MM.1S (cell line): ENCODE data around the gene SLIT1.

Source experiments
- EZH2 ChIP-seq: fragments of 300-600 bp; sonication (generic); optimal IDR thresholded peaks from 2 replicates; pipeline ENCODE3; 2017; ENCODE audit warnings: low read depth, mild to moderate bottlenecking, antibody characterized with exemption, low read length, mixed read lengths
- EZH2phosphoT487 ChIP-seq: fragments of 300-600 bp; sonication (generic); IDR thresholded peaks from 2 replicates; pipeline ENCODE4 v1.6.1; 2018; ENCODE audit warnings: antibody characterized with exemption, low read length
- TF ChIP-seq, protein P1 (sequence below): fragments of 300-600 bp; sonication (generic); IDR thresholded peaks from 2 replicates; pipeline ENCODE4 v1.5.1; 2016; ENCODE audit warnings: antibody characterized with exemption, low read length, mixed read lengths

DNA sequence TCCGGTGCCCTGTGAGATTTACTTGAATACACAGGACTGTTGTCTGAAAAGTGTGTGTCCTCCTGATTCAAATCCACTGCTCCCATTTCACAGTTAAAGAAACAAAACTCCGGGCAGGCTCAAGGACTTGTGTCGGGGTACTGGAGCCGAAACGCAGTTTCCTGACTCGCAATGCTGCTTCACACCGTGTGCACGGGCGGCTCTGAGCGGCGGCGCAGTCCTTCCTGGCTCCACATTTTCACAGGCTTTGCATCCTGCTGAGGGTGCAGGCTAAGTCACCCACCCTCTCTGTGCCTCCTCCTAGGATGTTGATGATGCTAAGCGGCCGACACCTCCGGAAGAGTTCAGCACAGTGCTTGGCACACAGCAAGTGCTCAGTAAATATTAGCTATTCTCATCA, 65.4 kb downstream of the SLIT1 start:
- TF ChIP-seq, protein P1, sequence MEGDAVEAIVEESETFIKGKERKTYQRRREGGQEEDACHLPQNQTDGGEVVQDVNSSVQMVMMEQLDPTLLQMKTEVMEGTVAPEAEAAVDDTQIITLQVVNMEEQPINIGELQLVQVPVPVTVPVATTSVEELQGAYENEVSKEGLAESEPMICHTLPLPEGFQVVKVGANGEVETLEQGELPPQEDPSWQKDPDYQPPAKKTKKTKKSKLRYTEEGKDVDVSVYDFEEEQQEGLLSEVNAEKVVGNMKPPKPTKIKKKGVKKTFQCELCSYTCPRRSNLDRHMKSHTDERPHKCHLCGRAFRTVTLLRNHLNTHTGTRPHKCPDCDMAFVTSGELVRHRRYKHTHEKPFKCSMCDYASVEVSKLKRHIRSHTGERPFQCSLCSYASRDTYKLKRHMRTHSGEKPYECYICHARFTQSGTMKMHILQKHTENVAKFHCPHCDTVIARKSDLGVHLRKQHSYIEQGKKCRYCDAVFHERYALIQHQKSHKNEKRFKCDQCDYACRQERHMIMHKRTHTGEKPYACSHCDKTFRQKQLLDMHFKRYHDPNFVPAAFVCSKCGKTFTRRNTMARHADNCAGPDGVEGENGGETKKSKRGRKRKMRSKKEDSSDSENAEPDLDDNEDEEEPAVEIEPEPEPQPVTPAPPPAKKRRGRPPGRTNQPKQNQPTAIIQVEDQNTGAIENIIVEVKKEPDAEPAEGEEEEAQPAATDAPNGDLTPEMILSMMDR = no peak
- TF ChIP-seq EZH2 = no peak
- no peak for TF ChIP-seq EZH2phosphoT487
